HCT116 (cell line): ENCODE results near the gene GRIN3B. TPM values are rescaled to one million over a fixed set of nuclear protein-coding genes. Genes with fewer than 3 reads are reported as not detected.

Source experiments
- ATAC-seq: fragments of 200-7000 bp; cut with Tn5 transposase; 2 replicates; pipeline ENCODE4 v1.9.1; 2020; ENCODE audit warnings: mild to moderate bottlenecking, moderate library complexity
- BruUV-seq: library from RNA; stranded (reverse); fragments of 400-500 nt; replicated peaks from 2 replicates; lab custom pipeline; 2021; lab: Mats Ljungman, UMichigan
- CTCF ChIA-PET: fragments of 300-600 bp; sonication (Branson Sonifier 250); formaldehyde crosslinking; loops from one replicate; lab custom pipeline; 2021; ENCODE audit warnings: antibody characterized with exemption; lab: Charles Lee
- POLR2A ChIA-PET: fragments of 300-600, 350-600 bp; sonication (Branson Sonifier 250); formaldehyde crosslinking; loops from one replicate; lab custom pipeline; 2021; ENCODE audit warnings: antibody characterized with exemption; lab: Charles Lee
- RAD21 ChIA-PET, 2 experiments: fragments of 300-600 bp; sonication (Branson Sonifier 250); formaldehyde crosslinking; loops; one replicate each; lab custom pipeline; 2023; ENCODE audit warnings: low total read pairs in 2 of 2; ENCODE audit not compliant: uncharacterized antibody in 2 of 2, unreplicated experiment in 2 of 2, low non-redundant PET in 1 of 2; lab: Charles Lee
- DNase-seq: peaks from one replicate; pipeline ENCODE4 v3.0.0-alpha.2; 2010; ENCODE audit warnings: low read depth, low spot score
- H2AFZ ChIP-seq: fragments of 200-600 bp; shearing (Covaris generic), sonication (generic); 2 replicates; pipeline ENCODE4 v1.6.1; 2017; ENCODE audit warnings: low read depth, mixed run types, mixed read lengths, antibody characterized with exemption, low read length; ENCODE audit not compliant: poor library complexity, severe bottlenecking
- H3K27ac ChIP-seq: 2 replicates; pipeline ENCODE4 v1.5.1; 2012; ENCODE audit warnings: low read depth, low read length
- H3K27me3 ChIP-seq: fragments of 200-600 bp; sonication (generic); 2 replicates; pipeline ENCODE4 v1.6.1; 2016; ENCODE audit warnings: mixed run types, low read length, mixed read lengths; ENCODE audit not compliant: insufficient read depth
- H3K36me3 ChIP-seq, 2 experiments: fragments of 200-500 bp in 1 of 2; fragments of 200-600 bp in 1 of 2; sonication (Bioruptor generic) in 1 of 2; sonication (generic) in 1 of 2; 2 replicates each; pipeline versions ENCODE4 v1.5.1 to v1.6.1; 2014 to 2016; ENCODE audit warnings: low read length in 2 of 2, inconsistent platforms in 1 of 2, mixed read lengths in 1 of 2, mixed run types in 1 of 2; ENCODE audit not compliant: insufficient read depth in 2 of 2, control insufficient read depth in 1 of 2
- H3K4me1 ChIP-seq, 2 experiments: fragments of 200-600 bp in 1 of 2; sonication (generic) in 1 of 2; 2 replicates each; pipeline versions ENCODE4 v1.5.1 to v1.6.1; 2012 to 2017; ENCODE audit warnings: low read length in 2 of 2, inconsistent platforms in 1 of 2, mild to moderate bottlenecking in 1 of 2, mixed read lengths in 1 of 2, mixed run types in 1 of 2, moderate library complexity in 1 of 2; ENCODE audit not compliant: insufficient read depth in 2 of 2, control insufficient read depth in 1 of 2
- H3K4me2 ChIP-seq: fragments of 200-600 bp; sonication (generic); 2 replicates; pipeline ENCODE4 v1.6.1; 2017; ENCODE audit warnings: mixed run types, low read length, mixed read lengths
- H3K4me3 ChIP-seq, 2 experiments: fragments of 200-600 bp in 1 of 2; sonication (generic) in 1 of 2; replicated peaks in 1 of 2; 2 replicates each; pipeline ENCODE4 v1.5.1; 2011 to 2016; ENCODE audit warnings: low read length in 2 of 2, control low read depth in 1 of 2, low read depth in 1 of 2, mild to moderate bottlenecking in 1 of 2, mixed read lengths in 1 of 2, mixed run types in 1 of 2
- H3K79me2 ChIP-seq: fragments of 200-600 bp; sonication (generic); 2 replicates; pipeline ENCODE4 v1.6.1; 2017; ENCODE audit warnings: mild to moderate bottlenecking, mixed run types, low read length, moderate library complexity, mixed read lengths; ENCODE audit not compliant: insufficient read depth
- H3K9ac ChIP-seq: fragments of 200-600 bp; sonication (generic); 2 replicates; pipeline ENCODE4 v1.6.1; 2016; ENCODE audit warnings: low read length, mixed read lengths
- H3K9me2 ChIP-seq: fragments of 200-600 bp; sonication (generic), shearing (Covaris generic); 2 replicates; pipeline ENCODE4 v1.6.1; 2017; ENCODE audit warnings: mixed run types, mild to moderate bottlenecking, moderate library complexity; ENCODE audit not compliant: insufficient read depth
- H3K9me3 ChIP-seq, 2 experiments: fragments of 200-500 bp in 1 of 2; fragments of 200-600 bp in 1 of 2; sonication (Bioruptor generic) in 1 of 2; sonication (generic) in 1 of 2; 2 replicates each; pipeline ENCODE4 v1.6.1; 2014 to 2017; ENCODE audit warnings: low read length in 2 of 2, mixed read lengths in 2 of 2, inconsistent platforms in 1 of 2, low read depth in 1 of 2, mild to moderate bottlenecking in 1 of 2, mixed run types in 1 of 2, moderate library complexity in 1 of 2; ENCODE audit not compliant: control insufficient read depth in 1 of 2, insufficient read depth in 1 of 2
- H4K20me1 ChIP-seq: fragments of 200-600 bp; sonication (generic), shearing (Covaris generic); 2 replicates; pipeline ENCODE4 v1.6.1; 2017; ENCODE audit warnings: mixed run types, mild to moderate bottlenecking, moderate library complexity; ENCODE audit not compliant: insufficient read depth
- ATF3 ChIP-seq: IDR thresholded peaks from 2 replicates; pipeline ENCODE4 v1.6.1; 2012
- CBX3 ChIP-seq: IDR thresholded peaks from 2 replicates; pipeline ENCODE4 v1.6.1; 2012; ENCODE audit warnings: low read depth
- CEBPB ChIP-seq: IDR thresholded peaks from 2 replicates; pipeline ENCODE4 v1.6.1; 2012; ENCODE audit warnings: low read depth
- CTCF ChIP-seq, 3 experiments: fragments of 200-600 bp in 1 of 3; sonication (generic) in 1 of 3; IDR thresholded peaks in 2 of 3; conservative IDR thresholded peaks in 1 of 3; 2 replicates each; pipeline ENCODE4 v1.5.1; 2012 to 2017; ENCODE audit warnings: low read depth in 2 of 3, low read length in 2 of 3, antibody characterized with exemption in 1 of 3, borderline replicate concordance in 1 of 3, control low read depth in 1 of 3, mild to moderate bottlenecking in 1 of 3, mixed read lengths in 1 of 3, mixed run types in 1 of 3, moderate library complexity in 1 of 3; ENCODE audit not compliant: insufficient read depth in 1 of 3
- EGR1 ChIP-seq: IDR thresholded peaks from 2 replicates; pipeline ENCODE4 v1.6.1; 2012; ENCODE audit warnings: low read depth
- ELF1 ChIP-seq: IDR thresholded peaks from 2 replicates; pipeline ENCODE4 v1.6.1; 2012; ENCODE audit warnings: low read depth, borderline replicate concordance
- EZH2phosphoT487 ChIP-seq: fragments of 200-600 bp; IDR thresholded peaks from 2 replicates; pipeline ENCODE4 v1.6.1; 2018; ENCODE audit warnings: antibody characterized with exemption, borderline replicate concordance
- FOSL1 ChIP-seq: IDR thresholded peaks from 2 replicates; pipeline ENCODE4 v1.6.1; 2012; ENCODE audit warnings: low read depth
- JUND ChIP-seq: IDR thresholded peaks from 2 replicates; pipeline ENCODE4 v1.6.1; 2012
- POLR2AphosphoS5 ChIP-seq: IDR thresholded peaks from 2 replicates; pipeline ENCODE4 v1.6.1; 2011; ENCODE audit warnings: mild to moderate bottlenecking, low read depth, low read length, moderate library complexity
- RAD21 ChIP-seq: IDR thresholded peaks from 2 replicates; pipeline ENCODE4 v1.6.1; 2012; ENCODE audit warnings: low read depth, mild to moderate bottlenecking
- REST ChIP-seq: IDR thresholded peaks from 2 replicates; pipeline ENCODE4 v1.6.1; 2012; ENCODE audit warnings: low read depth
- SIN3A ChIP-seq: IDR thresholded peaks from 2 replicates; pipeline ENCODE4 v1.6.1; 2012; ENCODE audit warnings: low read depth
- SP1 ChIP-seq: IDR thresholded peaks from 2 replicates; pipeline ENCODE4 v1.6.1; 2012; ENCODE audit warnings: low read depth
- SRF ChIP-seq: IDR thresholded peaks from 2 replicates; pipeline ENCODE4 v1.6.1; 2012; ENCODE audit warnings: low read depth
- TCF7L2 ChIP-seq: IDR thresholded peaks from 2 replicates; pipeline ENCODE4 v1.7.0; 2011; ENCODE audit warnings: borderline replicate concordance, inconsistent platforms; ENCODE audit not compliant: insufficient read depth, insufficient read length; ENCODE audit errors: extremely low read depth
- YY1 ChIP-seq: IDR thresholded peaks from 2 replicates; pipeline ENCODE4 v1.6.1; 2011; ENCODE audit warnings: low read length, low read depth, moderate library complexity, mild to moderate bottlenecking; ENCODE audit not compliant: insufficient replicate concordance; ENCODE audit errors: extremely low read depth
- ZNF274 ChIP-seq: fragments of 200-500 bp; sonication (Bioruptor generic); IDR thresholded peaks from 2 replicates; pipeline ENCODE4 v1.6.1; 2014; ENCODE audit warnings: mild to moderate bottlenecking, low read depth, low read length, inconsistent platforms
- intact Hi-C: fragments of 100-400 bp; cut with micrococcal nuclease; formaldehyde crosslinking; loops from 2 replicates; pipeline ENCODE4 v1.10.0; 2022
- total RNA-seq: library from RNA; stranded (reverse); gene quantifications from one replicate; pipeline ENCODE4 v1.2.1, GENCODE V29; 2021; ENCODE audit not compliant: unreplicated experiment
- TF ChIP-seq, protein P1 (sequence below): IDR thresholded peaks from 2 replicates; pipeline ENCODE4 v1.6.1; 2011; ENCODE audit warnings: mild to moderate bottlenecking, low read length, moderate library complexity; ENCODE audit not compliant: insufficient replicate concordance; ENCODE audit errors: extremely low read depth

The GRIN3B gene
- total RNA-seq, 1 experiment from 2014 or later: 0.69 TPM

DNA sequence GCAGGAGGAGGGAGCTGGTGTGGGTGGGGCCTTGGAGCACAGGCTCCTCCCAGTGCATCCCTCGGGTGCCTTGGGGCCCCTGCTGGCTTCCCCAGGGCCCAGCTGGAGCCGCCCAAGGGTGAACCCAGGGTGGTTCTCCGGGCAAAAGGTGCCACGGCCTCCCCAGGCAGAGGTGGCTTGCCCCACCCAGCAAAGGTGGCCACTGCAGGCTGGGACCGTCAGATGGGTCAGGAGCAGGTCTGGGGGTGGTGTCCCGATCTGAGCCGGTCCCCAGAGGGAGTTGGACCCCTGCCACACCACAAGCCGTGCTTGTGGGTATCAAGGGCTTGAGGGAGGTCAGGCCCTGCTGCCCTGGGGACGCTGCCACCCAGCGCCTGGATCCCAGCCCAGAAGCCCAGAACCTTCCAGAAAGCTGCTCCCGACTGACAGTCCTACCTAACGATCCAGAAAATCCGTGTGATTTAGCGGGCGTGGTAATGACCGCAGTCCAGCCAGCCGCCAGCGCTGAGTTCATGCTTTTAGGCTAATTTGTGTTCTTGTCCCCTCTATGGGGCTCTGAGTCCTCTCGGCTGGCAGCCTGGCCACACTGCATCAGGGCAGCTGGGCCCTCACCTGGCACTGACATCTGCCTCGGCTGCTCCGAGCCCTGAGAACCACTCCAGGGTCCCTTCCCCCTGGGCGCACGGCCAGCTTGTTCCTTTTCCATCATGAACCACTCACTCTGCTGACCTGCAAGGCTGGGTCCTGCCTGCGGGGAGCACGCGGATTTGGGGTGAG is 5.0 kb upstream of the GRIN3B start:
- BruUV-seq: no TSS peak
- Histone ChIP-seq H2AFZ (no peak overlapping the region), H3K9me3 (no peaks in the 10 kb centered on the region), H3K4me3 (no peak overlapping the region), H3K36me3 (peaks cover 5 to 33% of the 10 kb centered on the region in 2 experiments; a peak in 3 of 4 replicates), H4K20me1 (peaks cover 6% of the 10 kb centered on the region; the same call in 1 of the 2 replicates), H3K27ac (no peak overlapping the region; the same call in 1 of the 2 replicates), H3K79me2 (no peaks in the 10 kb centered on the region; the same call in 1 of the 2 replicates), H3K9me2 (no peaks in the 10 kb centered on the region), H3K9ac (no peak overlapping the region), H3K27me3 (no peaks in the 10 kb centered on the region), H3K4me1 (peaks cover 7 to 30% of the 10 kb centered on the region in 2 experiments), H3K4me2 (no peak overlapping the region)
- no peak for DNase-seq
- intact Hi-C loops: no loop called here
- ChIA-PET CTCF (no interaction called here), RAD21 (interaction anchor here in 1 of 2 experiments (0.5 kb wide), 1 partner anchor 381 kb away, joined by 6 read pairs; no protein-coding TSS in a partner anchor), POLR2A (no interaction called here)
- 0 out of 2 replicates have a peak, but pooled peaks have one; percentile 18 for ATAC-seq
- TF ChIP-seq TCF7L2 (no peak), JUND (no peak), ATF3 (no peak), POLR2AphosphoS5 (no peak), EGR1 (no peak), CTCF (IDR thresholded peaks at IDR 0.05 in 2 of 3, conservative IDR thresholded peaks at IDR 0.05 in 1 of 3; ENCODE audit: borderline replicate concordance in 1 of 3, insufficient read depth in 1 of 3, low read depth in 2 of 3, low read length in 2 of 3) (no peak), REST (no peak), YY1 (no peak), RAD21 (no peak), CBX3 (no peak), ELF1 (no peak), SP1 (no peak), SIN3A (no peak), ZNF274 (no peak), SRF (no peak), FOSL1 (no peak), CEBPB (no peak), EZH2phosphoT487 (no peak)
- TF ChIP-seq, protein P1, sequence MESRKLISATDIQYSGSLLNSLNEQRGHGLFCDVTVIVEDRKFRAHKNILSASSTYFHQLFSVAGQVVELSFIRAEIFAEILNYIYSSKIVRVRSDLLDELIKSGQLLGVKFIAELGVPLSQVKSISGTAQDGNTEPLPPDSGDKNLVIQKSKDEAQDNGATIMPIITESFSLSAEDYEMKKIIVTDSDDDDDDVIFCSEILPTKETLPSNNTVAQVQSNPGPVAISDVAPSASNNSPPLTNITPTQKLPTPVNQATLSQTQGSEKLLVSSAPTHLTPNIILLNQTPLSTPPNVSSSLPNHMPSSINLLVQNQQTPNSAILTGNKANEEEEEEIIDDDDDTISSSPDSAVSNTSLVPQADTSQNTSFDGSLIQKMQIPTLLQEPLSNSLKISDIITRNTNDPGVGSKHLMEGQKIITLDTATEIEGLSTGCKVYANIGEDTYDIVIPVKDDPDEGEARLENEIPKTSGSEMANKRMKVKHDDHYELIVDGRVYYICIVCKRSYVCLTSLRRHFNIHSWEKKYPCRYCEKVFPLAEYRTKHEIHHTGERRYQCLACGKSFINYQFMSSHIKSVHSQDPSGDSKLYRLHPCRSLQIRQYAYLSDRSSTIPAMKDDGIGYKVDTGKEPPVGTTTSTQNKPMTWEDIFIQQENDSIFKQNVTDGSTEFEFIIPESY: no peak
